ENCODE data around the gene CACNG4. TPM values are rescaled to one million over a fixed set of nuclear protein-coding genes. Genes with fewer than 3 reads are reported as not detected.
A peak's percentile ranks its signal among the peaks of the same experiment; 100 is the strongest.
"Not testable (repeated sequence)": the region's sequence is repeated elsewhere in the genome, so short reads cannot be mapped to it uniquely, and the experiment has no call there.

Gene CACNG4
- total RNA-seq, 1 donor from 2014 or later: not detected

GRCh38 chr17:66964930-66965800 lies 658 bp downstream of the CACNG4 start:
- DNase-seq: peak; percentile 23

- DNase-seq: no peak
These were observed 1.3 kb downstream of the CACNG4 start for GRCh38 chr17:66965801-66966262.

GRCh38 chr17:66966298-66966697 lies 1.8 kb downstream of the CACNG4 start:
- DNase-seq: no peak

GRCh38 chr17:66966704-66967418 lies 2.4 kb downstream of the CACNG4 start:
- no peak for DNase-seq

- no peak for DNase-seq
These were observed 3.5 kb downstream of the CACNG4 start for GRCh38 chr17:66967837-66968543.

GRCh38 chr17:66968916-66969315 lies 4.4 kb downstream of the CACNG4 start:
- DNase-seq: no peak

- DNase-seq: no peak
These were observed 5.6 kb downstream of the CACNG4 start for GRCh38 chr17:66970140-66970539.

GRCh38 chr17:66970797-66971196 lies 6.3 kb downstream of the CACNG4 start:
- DNase-seq: no peak

GRCh38 chr17:66971264-66971663 lies 6.8 kb downstream of the CACNG4 start:
- DNase-seq: no peak

- no peak for DNase-seq
These were observed 7.4 kb downstream of the CACNG4 start for GRCh38 chr17:66971730-66972441.

GRCh38 chr17:66972442-66972830 lies 7.9 kb downstream of the CACNG4 start:
- not testable (repeated sequence) for DNase-seq

- DNase-seq: no peak
These were observed 10.7 kb downstream of the CACNG4 start for GRCh38 chr17:66975188-66975587.

GRCh38 chr17:66975614-66976378 lies 11.3 kb downstream of the CACNG4 start:
- peak; percentile 9 for DNase-seq

- no peak for DNase-seq
These were observed 11.8 kb downstream of the CACNG4 start for GRCh38 chr17:66976379-66976663.

GRCh38 chr17:66976781-66977201 lies 12.3 kb downstream of the CACNG4 start:
- no peak for DNase-seq

GRCh38 chr17:66978514-66979061 lies 14.1 kb downstream of the CACNG4 start:
- no peak for DNase-seq

- DNase-seq: no peak
These were observed 16.4 kb downstream of the CACNG4 start for GRCh38 chr17:66980896-66981295.

GRCh38 chr17:66981983-66982508 lies 17.5 kb downstream of the CACNG4 start:
- no peak for DNase-seq

GRCh38 chr17:66983414-66984021 lies 19.0 kb downstream of the CACNG4 start:
- no peak for DNase-seq

- DNase-seq: no peak
These were observed 20.2 kb downstream of the CACNG4 start for GRCh38 chr17:66984730-66985129.

All from dermis blood vessel endothelial cell (primary cell).